ENCODE measurements around the gene RPL6.
"Not testable (repeated sequence)": the region's sequence is repeated elsewhere in the genome, so short reads cannot be mapped to it uniquely, and the experiment has no call there.

Gene RPL6

GRCh38 chr12:112446008-112446725 lies 36.8 kb upstream of the RPL6 start:
- H3K4me3 ChIP-seq (ENCODE audit: low read depth, low read length) = no peak overlapping the region
- no peak for DNase-seq (ENCODE audit: low read depth)
- TF ChIP-seq CTCF (IDR thresholded peaks at IDR 0.05; ENCODE audit: low read depth, low read length, missing control alignments) = no peak

GRCh38 chr12:112443916-112444315 lies 34.5 kb upstream of the RPL6 start:
- DNase-seq (ENCODE audit: low read depth) = no peak
- H3K4me3 ChIP-seq (ENCODE audit: low read depth, low read length) = no peak overlapping the region
- TF ChIP-seq CTCF (IDR thresholded peaks at IDR 0.05; ENCODE audit: low read depth, low read length, missing control alignments) = no peak

- not testable (repeated sequence) for DNase-seq (ENCODE audit: low read depth)
Measured at GRCh38 chr12:112440653-112441052, 31.2 kb upstream of the RPL6 start.

GRCh38 chr12:112439769-112440168 lies 30.4 kb upstream of the RPL6 start:
- no peak overlapping the region for H3K4me3 ChIP-seq (ENCODE audit: low read depth, low read length)
- no peak for TF ChIP-seq CTCF (IDR thresholded peaks at IDR 0.05; ENCODE audit: low read depth, low read length, missing control alignments)
- no peak for DNase-seq (ENCODE audit: low read depth)

More at GRCh38 chr12:112440653-112441052, 31.2 kb upstream of the RPL6 start:
- H3K4me3 ChIP-seq (ENCODE audit: low read depth, low read length) = not testable (repeated sequence)

GRCh38 chr12:112438645-112439044 lies 29.2 kb upstream of the RPL6 start:
- not testable (repeated sequence) for H3K4me3 ChIP-seq (ENCODE audit: low read depth, low read length); DNase-seq (ENCODE audit: low read depth)

GRCh38 chr12:112433551-112433950 lies 24.1 kb upstream of the RPL6 start:
- no peak for TF ChIP-seq CTCF (IDR thresholded peaks at IDR 0.05; ENCODE audit: low read depth, low read length, missing control alignments)
- DNase-seq (ENCODE audit: low read depth) = no peak
- H3K4me3 ChIP-seq (ENCODE audit: low read depth, low read length) = no peak overlapping the region

- TF ChIP-seq CTCF (IDR thresholded peaks at IDR 0.05; ENCODE audit: low read depth, low read length, missing control alignments) = no peak
- DNase-seq (ENCODE audit: low read depth) = no peak
- H3K4me3 ChIP-seq (ENCODE audit: low read depth, low read length) = no peak overlapping the region
Measured at GRCh38 chr12:112431965-112432364, 22.6 kb upstream of the RPL6 start.

GRCh38 chr12:112430929-112431328 lies 21.5 kb upstream of the RPL6 start:
- DNase-seq (ENCODE audit: low read depth) = no peak
- H3K4me3 ChIP-seq (ENCODE audit: low read depth, low read length) = no peak overlapping the region
- TF ChIP-seq CTCF (IDR thresholded peaks at IDR 0.05; ENCODE audit: low read depth, low read length, missing control alignments) = no peak
